Activated naive CD4-positive, alpha-beta T cell treated with Interleukin-2 at 50 U/mL for 16 hours (primary cell): ENCODE results near the gene VPS37C.

Experiments
- DNase-seq: peaks from one replicate; pipeline ENCODE4 v3.0.0-alpha.2; 2020

Gene VPS37C

GRCh38 chr11:61131586-61131985 is 29.6 kb downstream of the VPS37C start:
- DNase-seq = no peak

GRCh38 chr11:61131186-61131585 is 30.0 kb downstream of the VPS37C start:
- no peak for DNase-seq

GRCh38 chr11:61129639-61130523 is 31.3 kb downstream of the VPS37C start:
- DNase-seq = peak; percentile 91

GRCh38 chr11:61128947-61129638 is 32.1 kb downstream of the VPS37C start:
- DNase-seq = no peak

- no peak for DNase-seq
Measured at GRCh38 chr11:61127991-61128390, 33.2 kb downstream of the VPS37C start.

- DNase-seq = no peak
Measured at GRCh38 chr11:61126256-61126655, 35.0 kb downstream of the VPS37C start.

GRCh38 chr11:61125310-61125684 is 35.9 kb downstream of the VPS37C start:
- DNase-seq = no peak

- DNase-seq = no peak
Measured at GRCh38 chr11:61124574-61125309, 36.5 kb downstream of the VPS37C start.

GRCh38 chr11:61123775-61124571 is 37.3 kb downstream of the VPS37C start:
- no peak for DNase-seq

- DNase-seq = no peak
Measured at GRCh38 chr11:61122761-61123160, 38.5 kb downstream of the VPS37C start.

GRCh38 chr11:61121917-61122316 is 39.3 kb downstream of the VPS37C start:
- DNase-seq = no peak

- no peak for DNase-seq
Measured at GRCh38 chr11:61121192-61121831, 39.9 kb downstream of the VPS37C start.

GRCh38 chr11:61120706-61121191 is 40.5 kb downstream of the VPS37C start:
- no peak for DNase-seq

GRCh38 chr11:61120099-61120705 is 41.0 kb downstream of the VPS37C start:
- no peak for DNase-seq

GRCh38 chr11:61119571-61119970 is 41.7 kb downstream of the VPS37C start:
- no peak for DNase-seq

GRCh38 chr11:61119055-61119454 is 42.2 kb downstream of the VPS37C start:
- no peak for DNase-seq

- DNase-seq = no peak
Measured at GRCh38 chr11:61118406-61118805, 42.8 kb downstream of the VPS37C start.

- no peak for DNase-seq
Measured at GRCh38 chr11:61118004-61118403, 43.2 kb downstream of the VPS37C start.

- no peak for DNase-seq
Measured at GRCh38 chr11:61117168-61117520, 44.1 kb downstream of the VPS37C start.

- no peak for DNase-seq
Measured at GRCh38 chr11:61116426-61117167, 44.6 kb downstream of the VPS37C start.
